Activated B cell treated with CpG ODN at 0.5 μM for 24 hours (primary cell): ENCODE results near the gene NPL. TPM values are rescaled to one million over a fixed set of nuclear protein-coding genes. Genes with fewer than 3 reads are reported as not detected.
A peak's percentile ranks its signal among the peaks of the same experiment; 100 is the strongest.

ENCODE experiments used
- ATAC-seq: fragments of 200-7000 bp; cut with Tn5 transposase; one replicate; pipeline ENCODE4 v1.10.0; 2021; ENCODE audit warnings: low read depth, mild to moderate bottlenecking, moderate library complexity
- CTCF ChIA-PET: fragments of 350-600 bp; sonication (Branson Sonifier 250); formaldehyde crosslinking; loops from one replicate; lab custom pipeline; 2021; ENCODE audit warnings: antibody characterized with exemption; lab: Charles Lee
- POLR2A ChIA-PET: fragments of 350-600 bp; sonication (Branson Sonifier 250); formaldehyde crosslinking; loops from one replicate; lab custom pipeline; 2021; ENCODE audit warnings: antibody characterized with exemption; lab: Charles Lee
- DNase-seq: peaks from one replicate; pipeline ENCODE4 v3.0.0; 2022
- H3K27ac Mint-ChIP-seq: one replicate; pipeline ENCODE4 v1.8.0; 2020; ENCODE audit warnings: mixed read lengths
- H3K27me3 Mint-ChIP-seq: one replicate; pipeline ENCODE4 v1.8.0; 2021; ENCODE audit warnings: mixed read lengths
- H3K36me3 Mint-ChIP-seq: one replicate; pipeline ENCODE4 v1.8.0; 2021; ENCODE audit warnings: low read depth, mixed read lengths
- H3K4me1 Mint-ChIP-seq: one replicate; pipeline ENCODE4 v1.8.0; 2021; ENCODE audit warnings: mixed read lengths
- H3K4me3 Mint-ChIP-seq: one replicate; pipeline ENCODE4 v1.8.0; 2020; ENCODE audit warnings: mild to moderate bottlenecking, mixed read lengths
- H3K9me3 Mint-ChIP-seq: one replicate; pipeline ENCODE4 v1.8.0; 2020; ENCODE audit warnings: mixed read lengths
- CTCF ChIP-seq: fragments of 200-600 bp; IDR thresholded peaks from one replicate; pipeline ENCODE4 v1.8.0; 2022; ENCODE audit warnings: antibody characterized with exemption, mild to moderate bottlenecking
- intact Hi-C: fragments of 100-400 bp; cut with micrococcal nuclease; formaldehyde crosslinking; loops from one replicate; pipeline ENCODE4 v1.15.1; 2024
- total RNA-seq: library from RNA; stranded (reverse); gene quantifications from 2 replicates; pipeline ENCODE4 v1.2.3, GENCODE V29; 2022

Gene NPL
- total RNA-seq, 1 donor from 2014 or later: 2.9 TPM

- ChIA-PET POLR2A (no interaction called here), CTCF (no interaction called here)
- no peaks in the 10 kb centered on the region for H3K36me3 Mint-ChIP-seq
- H3K27me3 Mint-ChIP-seq: peaks cover 2% of the 10 kb centered on the region
- ATAC-seq (no peak), DNase-seq (no peak)
- no peak for TF ChIP-seq CTCF
- peaks cover 10% of the 10 kb centered on the region for H3K4me1 Mint-ChIP-seq
- H3K27ac Mint-ChIP-seq: no peak overlapping the region
- intact Hi-C loops: no loop called here
- no peaks in the 10 kb centered on the region for H3K9me3 Mint-ChIP-seq
- H3K4me3 Mint-ChIP-seq: no peak overlapping the region
Measured at GRCh38 chr1:182778862-182779261, 10.7 kb upstream of the NPL start.

- Mint-ChIP-seq H3K27ac (no peak overlapping the region), H3K9me3 (no peaks in the 10 kb centered on the region), H3K36me3 (no peaks in the 10 kb centered on the region), H3K4me1 (peaks cover 10% of the 10 kb centered on the region), H3K4me3 (no peak overlapping the region), H3K27me3 (no peaks in the 10 kb centered on the region)
- ChIA-PET CTCF (interaction anchor here (11.3 kb wide), 1 partner anchor 178 kb away, joined by 562 read pairs; the partner anchor contains the start of gene RGS16), POLR2A (no interaction called here)
- intact Hi-C loops: no loop called here
- DNase-seq (no peak), ATAC-seq (no peak)
- no peak for TF ChIP-seq CTCF
Measured at GRCh38 chr1:182779530-182779929, 10.0 kb upstream of the NPL start.

GRCh38 chr1:182781841-182782586, 7.6 kb upstream of the NPL start:
- Mint-ChIP-seq H3K9me3 (no peaks in the 10 kb centered on the region), H3K27me3 (no peaks in the 10 kb centered on the region), H3K27ac (no peak overlapping the region), H3K4me1 (peaks cover 10% of the 10 kb centered on the region), H3K36me3 (no peaks in the 10 kb centered on the region), H3K4me3 (no peak overlapping the region)
- peak; percentile 88 for ATAC-seq
- intact Hi-C loops: loop anchor here (1.0 to 5.0 kb wide), 2 partner anchors 336 to 695 kb away; no protein-coding TSS in a partner anchor
- ChIA-PET CTCF (interaction anchor here (0.6 to 11.3 kb wide), 24 partner anchors 10 to 338 kb away, joined by 3 to 562 read pairs (median 4); partner anchors contain the start of genes RGS16 and RNASEL), POLR2A (interaction anchor here (1.3 to 2.2 kb wide), 2 partner anchors 180 to 186 kb away, joined by 5 to 29 read pairs; no protein-coding TSS in a partner anchor)
- DNase-seq: peak; percentile 54
- TF ChIP-seq CTCF: peak; percentile 53

GRCh38 chr1:182782587-182782913, 7.0 kb upstream of the NPL start:
- H3K27ac Mint-ChIP-seq: no peak overlapping the region

More at GRCh38 chr1:182782587-182782913, 7.0 kb upstream of the NPL start:
- Mint-ChIP-seq H3K4me1 (peaks cover 10% of the 10 kb centered on the region), H3K4me3 (no peak overlapping the region), H3K36me3 (no peaks in the 10 kb centered on the region), H3K27me3 (no peaks in the 10 kb centered on the region), H3K9me3 (no peaks in the 10 kb centered on the region)
- intact Hi-C loops: loop anchor here (1.0 to 5.0 kb wide), 2 partner anchors 336 to 695 kb away; no protein-coding TSS in a partner anchor
- ChIA-PET POLR2A (interaction anchor here (0.6 to 2.2 kb wide), 3 partner anchors 11 to 187 kb away, joined by 4 to 29 read pairs (median 5); no protein-coding TSS in a partner anchor), CTCF (interaction anchor here (0.6 to 11.3 kb wide), 24 partner anchors 10 to 338 kb away, joined by 3 to 562 read pairs (median 4); partner anchors contain the start of genes RGS16 and RNASEL)
- no peak for ATAC-seq
- no peak for DNase-seq
- TF ChIP-seq CTCF: no peak
